Glomerular visceral epithelial cell (primary cell): ENCODE results near the gene CRYBG3.

Experiments used
- DNase-seq: peaks from one replicate; pipeline ENCODE4 v3.0.0-alpha.2; 2016; ENCODE audit errors: extremely low spot score

Gene CRYBG3

GRCh38 chr3:97942801-97943546 is 121.2 kb downstream of the CRYBG3 start:
- DNase-seq = no peak

- peak; percentile 18 for DNase-seq
These were observed 126.7 kb downstream of the CRYBG3 start for GRCh38 chr3:97948351-97949109.

- DNase-seq = no peak
These were observed 127.3 kb downstream of the CRYBG3 start for GRCh38 chr3:97949110-97949485.

- DNase-seq = no peak
These were observed 127.9 kb downstream of the CRYBG3 start for GRCh38 chr3:97949743-97950142.

GRCh38 chr3:97950360-97950759 is 128.5 kb downstream of the CRYBG3 start:
- DNase-seq = no peak

- DNase-seq = no peak
These were observed 130.5 kb downstream of the CRYBG3 start for GRCh38 chr3:97952280-97952679.

GRCh38 chr3:97952872-97953271 is 131.1 kb downstream of the CRYBG3 start:
- DNase-seq = no peak

- no peak for DNase-seq
These were observed 132.5 kb downstream of the CRYBG3 start for GRCh38 chr3:97954228-97954827.

- DNase-seq = no peak
These were observed 134.2 kb downstream of the CRYBG3 start for GRCh38 chr3:97956051-97956450.

GRCh38 chr3:97957617-97958311 is 136.0 kb downstream of the CRYBG3 start:
- peak; percentile 42 for DNase-seq

- DNase-seq = peak; percentile 31
These were observed 136.6 kb downstream of the CRYBG3 start for GRCh38 chr3:97958396-97958795.

- peak; percentile 40 for DNase-seq
These were observed 137.0 kb downstream of the CRYBG3 start for GRCh38 chr3:97958796-97959195.

GRCh38 chr3:97959872-97960271 is 138.1 kb downstream of the CRYBG3 start:
- DNase-seq = no peak

GRCh38 chr3:97960551-97960950 is 138.7 kb downstream of the CRYBG3 start:
- DNase-seq = no peak

- no peak for DNase-seq
These were observed 139.4 kb downstream of the CRYBG3 start for GRCh38 chr3:97960993-97961766.

- DNase-seq = no peak
These were observed 146.2 kb downstream of the CRYBG3 start for GRCh38 chr3:97967966-97968365.

- no peak for DNase-seq
These were observed 146.6 kb downstream of the CRYBG3 start for GRCh38 chr3:97968376-97968775.

GRCh38 chr3:97969541-97969940 is 147.7 kb downstream of the CRYBG3 start:
- DNase-seq = no peak

- DNase-seq = no peak
These were observed 148.3 kb downstream of the CRYBG3 start for GRCh38 chr3:97970156-97970555.

GRCh38 chr3:97970956-97971620 is 149.3 kb downstream of the CRYBG3 start:
- DNase-seq = no peak
